Kidney epithelial cell (primary cell): ENCODE results near the gene KCNIP1. TPM values are rescaled to one million over a fixed set of nuclear protein-coding genes. Genes with fewer than 3 reads are reported as not detected.
A peak's percentile ranks its signal among the peaks of the same experiment; 100 is the strongest.

Source experiments
- DNase-seq: peaks from one replicate; pipeline ENCODE4 v3.0.0-alpha.2; 2010; ENCODE audit warnings: low read depth
- H3K27me3 ChIP-seq: 2 replicates; pipeline ENCODE4 v1.6.0; 2011; ENCODE audit warnings: low read length; ENCODE audit not compliant: control insufficient read depth, insufficient read depth
- H3K36me3 ChIP-seq: 2 replicates; pipeline ENCODE4 v1.5.1; 2011; ENCODE audit warnings: low read length; ENCODE audit not compliant: control insufficient read depth, insufficient read depth
- H3K4me3 ChIP-seq: 2 replicates; pipeline ENCODE4 v1.5.1; 2011; ENCODE audit warnings: low read depth, mild to moderate bottlenecking, control low read depth, low read length
- total RNA-seq: library from RNA; depleted of rRNA; stranded (reverse); fragments of >200 nt; gene quantifications from 2 replicates; pipeline ENCODE4 v1.2.3, GENCODE V29; 2015
- TF ChIP-seq, protein P1 (sequence below): IDR thresholded peaks from 2 replicates; pipeline ENCODE4 v1.5.1; 2011; ENCODE audit warnings: mild to moderate bottlenecking, moderate library complexity, low read length, control low read depth, inconsistent platforms; ENCODE audit not compliant: insufficient read depth, poor library complexity, severe bottlenecking

Gene KCNIP1
- total RNA-seq, 1 donor from 2014 or later: 3.4 TPM

DNA sequence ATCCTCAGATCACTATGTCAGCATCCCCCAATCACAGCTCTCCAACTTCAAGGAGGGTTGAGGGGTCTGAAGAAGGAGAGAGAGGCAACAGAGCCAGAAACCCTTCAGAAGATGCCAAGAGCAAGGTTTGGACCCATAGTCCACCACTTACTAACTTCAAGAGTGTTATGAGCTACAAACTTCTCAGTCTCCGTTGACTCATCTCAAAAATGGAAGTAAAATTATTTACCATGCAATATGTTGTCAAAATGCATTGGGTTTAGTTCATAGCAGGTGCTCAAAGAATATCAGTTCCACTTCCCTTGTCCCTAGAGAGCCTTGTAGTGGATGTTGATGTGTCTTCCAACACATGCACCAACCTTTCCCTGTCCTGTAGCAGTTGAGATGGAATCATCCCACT lies 116.0 kb downstream of the KCNIP1 start:
- Histone ChIP-seq H3K36me3 (no peaks in the 10 kb centered on the region), H3K27me3 (no peaks in the 10 kb centered on the region), H3K4me3 (no peak overlapping the region)
- no peak for DNase-seq
- TF ChIP-seq, protein P1, sequence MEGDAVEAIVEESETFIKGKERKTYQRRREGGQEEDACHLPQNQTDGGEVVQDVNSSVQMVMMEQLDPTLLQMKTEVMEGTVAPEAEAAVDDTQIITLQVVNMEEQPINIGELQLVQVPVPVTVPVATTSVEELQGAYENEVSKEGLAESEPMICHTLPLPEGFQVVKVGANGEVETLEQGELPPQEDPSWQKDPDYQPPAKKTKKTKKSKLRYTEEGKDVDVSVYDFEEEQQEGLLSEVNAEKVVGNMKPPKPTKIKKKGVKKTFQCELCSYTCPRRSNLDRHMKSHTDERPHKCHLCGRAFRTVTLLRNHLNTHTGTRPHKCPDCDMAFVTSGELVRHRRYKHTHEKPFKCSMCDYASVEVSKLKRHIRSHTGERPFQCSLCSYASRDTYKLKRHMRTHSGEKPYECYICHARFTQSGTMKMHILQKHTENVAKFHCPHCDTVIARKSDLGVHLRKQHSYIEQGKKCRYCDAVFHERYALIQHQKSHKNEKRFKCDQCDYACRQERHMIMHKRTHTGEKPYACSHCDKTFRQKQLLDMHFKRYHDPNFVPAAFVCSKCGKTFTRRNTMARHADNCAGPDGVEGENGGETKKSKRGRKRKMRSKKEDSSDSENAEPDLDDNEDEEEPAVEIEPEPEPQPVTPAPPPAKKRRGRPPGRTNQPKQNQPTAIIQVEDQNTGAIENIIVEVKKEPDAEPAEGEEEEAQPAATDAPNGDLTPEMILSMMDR: no peak

DNA sequence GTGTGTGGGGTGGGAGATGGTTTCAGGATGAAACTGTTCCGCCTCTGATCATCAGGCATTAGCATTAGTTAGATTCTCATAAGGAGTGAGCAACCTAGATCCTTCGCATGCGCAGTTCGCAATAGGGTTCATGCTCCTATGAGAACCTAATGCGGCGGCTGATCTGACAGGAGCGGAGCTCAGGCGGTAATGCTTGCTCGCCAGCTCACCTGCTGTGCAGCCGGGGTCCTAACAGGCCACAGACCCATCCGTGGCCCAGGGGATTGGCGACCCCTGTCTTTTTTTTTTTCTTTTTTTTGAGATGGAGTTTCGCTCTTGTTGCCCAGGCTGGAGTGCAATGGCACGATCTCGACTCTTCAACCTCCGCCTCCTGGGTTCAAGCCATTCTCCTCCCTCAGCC lies 119.1 kb downstream of the KCNIP1 start:
- H3K36me3 ChIP-seq: no peaks in the 10 kb centered on the region
- TF ChIP-seq, protein P1: no peak
- peaks cover 2% of the 10 kb centered on the region for H3K27me3 ChIP-seq
- DNase-seq: no peak
- no peak overlapping the region for H3K4me3 ChIP-seq

DNA sequence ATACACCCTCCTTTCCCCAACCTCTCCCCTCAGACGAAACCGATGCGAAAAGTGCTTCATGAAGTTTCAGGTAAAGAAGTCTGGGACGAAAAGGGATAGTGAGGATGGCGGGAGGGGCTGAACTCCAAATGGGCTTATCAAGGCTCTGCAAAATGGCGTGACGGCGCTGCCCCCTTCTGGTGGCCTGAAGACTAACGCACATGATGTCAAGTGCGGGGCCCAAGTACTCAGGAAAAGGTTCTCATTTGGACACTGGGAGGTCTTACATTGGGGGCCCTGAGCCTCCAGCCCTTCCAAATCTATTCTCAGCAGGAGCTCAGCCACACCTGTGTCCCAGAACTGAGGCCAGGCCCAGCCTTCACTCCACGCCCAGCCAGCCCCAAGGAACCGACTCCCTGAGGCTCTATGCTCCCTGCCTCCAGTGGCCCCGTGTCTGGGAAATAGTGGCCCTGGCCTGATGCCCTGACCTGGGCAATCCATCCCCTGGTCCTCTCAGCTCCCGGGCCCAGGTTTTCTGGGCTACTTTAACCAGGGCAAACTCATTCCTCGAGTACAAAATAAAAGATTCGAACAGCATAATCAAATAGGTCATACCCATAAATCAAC lies 119.9 kb downstream of the KCNIP1 start:
- TF ChIP-seq, protein P1: peak; percentile 75
- Histone ChIP-seq H3K27me3 (peaks cover 2% of the 10 kb centered on the region), H3K4me3 (no peak overlapping the region), H3K36me3 (no peaks in the 10 kb centered on the region)
- no peak for DNase-seq

DNA sequence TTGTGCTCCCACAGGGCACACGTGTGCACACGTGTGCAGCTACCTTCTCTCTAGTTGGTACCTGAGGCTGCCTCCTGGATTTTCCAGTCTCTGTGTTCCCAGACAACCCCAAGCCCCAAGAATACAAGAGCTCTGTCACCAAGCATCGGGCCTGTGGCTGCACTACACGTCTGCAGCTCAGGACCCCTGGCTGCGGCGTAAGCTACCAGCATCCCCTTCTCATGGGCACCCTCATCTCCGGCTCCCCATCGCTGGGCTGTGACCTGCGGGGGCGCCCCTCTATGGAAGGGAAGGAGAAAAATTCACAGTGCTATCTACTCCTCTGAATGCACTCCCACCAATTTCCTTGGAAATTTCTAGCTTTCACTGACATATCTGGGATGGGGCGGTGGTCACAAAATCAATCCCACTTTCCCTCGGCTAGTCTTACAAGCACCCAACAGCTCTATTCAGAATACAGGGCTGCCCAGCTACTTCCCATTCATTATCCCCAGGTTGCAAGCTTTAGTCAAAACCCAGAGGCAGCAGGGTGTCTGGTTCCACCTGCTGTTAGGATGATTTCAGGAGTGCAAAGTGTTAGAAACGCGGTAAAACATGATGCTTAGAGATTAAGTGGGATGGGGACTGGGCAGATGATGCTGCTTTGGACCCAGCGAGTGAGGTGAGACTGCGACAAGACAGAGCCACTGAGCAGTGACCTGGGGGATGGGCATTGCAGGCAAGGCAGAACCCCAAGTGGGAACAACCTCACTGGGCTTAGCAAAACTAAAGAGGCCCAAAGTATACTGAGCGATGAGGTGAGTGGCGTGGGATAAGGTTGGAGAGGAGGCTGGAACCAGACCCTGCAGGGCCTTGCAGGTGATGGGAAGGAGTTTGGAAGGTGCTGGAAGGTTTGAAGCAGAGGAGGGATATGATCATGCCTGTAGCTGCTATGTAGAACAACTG lies 121.7 kb downstream of the KCNIP1 start:
- DNase-seq: no peak

DNA sequence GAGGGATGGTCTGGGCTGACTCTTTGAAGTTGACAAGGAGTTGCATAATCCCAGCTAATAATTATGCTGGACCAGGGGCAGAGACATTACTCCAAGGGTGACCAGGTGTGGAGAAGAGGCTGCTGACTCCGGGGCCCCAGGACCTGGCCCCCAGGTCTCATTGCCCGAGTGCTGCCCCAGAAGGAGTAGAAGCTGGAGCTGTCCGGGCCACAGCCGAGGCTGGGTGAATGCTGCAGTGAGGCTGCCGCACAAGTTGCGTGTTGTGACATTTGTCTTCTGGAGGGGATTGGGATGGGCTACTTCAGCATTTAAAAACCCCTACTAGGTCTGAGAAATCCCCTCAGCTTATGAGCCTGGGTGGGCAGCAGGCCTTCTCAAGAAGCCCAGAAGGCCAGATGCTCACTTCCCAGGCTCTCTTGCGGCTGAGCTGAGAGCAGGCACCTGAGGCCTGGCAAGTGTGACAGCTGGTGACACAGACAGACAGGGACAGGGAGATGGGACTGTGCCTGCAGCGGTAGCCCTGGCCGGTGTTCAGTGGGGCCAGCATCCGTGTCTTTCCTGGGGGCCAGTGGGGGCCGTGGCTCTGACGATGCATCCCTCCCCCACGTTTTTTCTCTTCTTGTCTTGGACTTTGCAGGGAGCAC lies 122.8 kb downstream of the KCNIP1 start:
- DNase-seq: no peak
- TF ChIP-seq, protein P1: no peak
- Histone ChIP-seq H3K27me3 (peaks cover 2% of the 10 kb centered on the region), H3K36me3 (no peaks in the 10 kb centered on the region), H3K4me3 (no peak overlapping the region)

More for the DNA sequence above, 121.7 kb downstream of the KCNIP1 start:
- H3K4me3 ChIP-seq: no peak overlapping the region
- peaks cover 2% of the 10 kb centered on the region for H3K27me3 ChIP-seq
- no peaks in the 10 kb centered on the region for H3K36me3 ChIP-seq
- TF ChIP-seq, protein P1: no peak
